Testis (tissue), 2 donors: Measurements from ENCODE around the gene HSD3B7.

Experiments used
- POLR2A ChIP-seq: fragments of 450-650 bp; IDR thresholded peaks from one replicate; pipeline ENCODE4 v1.6.1; 2017; ENCODE audit warnings: antibody characterized with exemption, mild to moderate bottlenecking, moderate library complexity
- TF ChIP-seq, protein P1 (sequence below), 3 experiments: fragments of 450-650 bp in 2 of 3; fragments of 200-600 bp in 1 of 3; sonication (generic) in 1 of 3; IDR thresholded peaks; one replicate each; pipeline ENCODE4 v1.5.1; 2016 to 2019; ENCODE audit warnings: antibody characterized with exemption in 3 of 3, mild to moderate bottlenecking in 2 of 3, moderate library complexity in 1 of 3

GRCh38 chr16:30949650-30950515 is 35.1 kb upstream of the HSD3B7 start:
- no peak for TF ChIP-seq POLR2A
- TF ChIP-seq, protein P1, sequence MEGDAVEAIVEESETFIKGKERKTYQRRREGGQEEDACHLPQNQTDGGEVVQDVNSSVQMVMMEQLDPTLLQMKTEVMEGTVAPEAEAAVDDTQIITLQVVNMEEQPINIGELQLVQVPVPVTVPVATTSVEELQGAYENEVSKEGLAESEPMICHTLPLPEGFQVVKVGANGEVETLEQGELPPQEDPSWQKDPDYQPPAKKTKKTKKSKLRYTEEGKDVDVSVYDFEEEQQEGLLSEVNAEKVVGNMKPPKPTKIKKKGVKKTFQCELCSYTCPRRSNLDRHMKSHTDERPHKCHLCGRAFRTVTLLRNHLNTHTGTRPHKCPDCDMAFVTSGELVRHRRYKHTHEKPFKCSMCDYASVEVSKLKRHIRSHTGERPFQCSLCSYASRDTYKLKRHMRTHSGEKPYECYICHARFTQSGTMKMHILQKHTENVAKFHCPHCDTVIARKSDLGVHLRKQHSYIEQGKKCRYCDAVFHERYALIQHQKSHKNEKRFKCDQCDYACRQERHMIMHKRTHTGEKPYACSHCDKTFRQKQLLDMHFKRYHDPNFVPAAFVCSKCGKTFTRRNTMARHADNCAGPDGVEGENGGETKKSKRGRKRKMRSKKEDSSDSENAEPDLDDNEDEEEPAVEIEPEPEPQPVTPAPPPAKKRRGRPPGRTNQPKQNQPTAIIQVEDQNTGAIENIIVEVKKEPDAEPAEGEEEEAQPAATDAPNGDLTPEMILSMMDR (IDR thresholded peaks at IDR 0.05) = no peak
